LNCAP (cell line): ENCODE measurements around the gene HSD17B13.

Source experiments
- TF ChIP-seq, protein P1 (sequence below): fragments of 450-650 bp; IDR thresholded peaks from 2 replicates; pipeline ENCODE4 v1.5.1; 2017; ENCODE audit warnings: mild to moderate bottlenecking

Gene HSD17B13

GRCh38 chr4:87333267-87333666, 10.6 kb upstream of the HSD17B13 start:
- TF ChIP-seq, protein P1, sequence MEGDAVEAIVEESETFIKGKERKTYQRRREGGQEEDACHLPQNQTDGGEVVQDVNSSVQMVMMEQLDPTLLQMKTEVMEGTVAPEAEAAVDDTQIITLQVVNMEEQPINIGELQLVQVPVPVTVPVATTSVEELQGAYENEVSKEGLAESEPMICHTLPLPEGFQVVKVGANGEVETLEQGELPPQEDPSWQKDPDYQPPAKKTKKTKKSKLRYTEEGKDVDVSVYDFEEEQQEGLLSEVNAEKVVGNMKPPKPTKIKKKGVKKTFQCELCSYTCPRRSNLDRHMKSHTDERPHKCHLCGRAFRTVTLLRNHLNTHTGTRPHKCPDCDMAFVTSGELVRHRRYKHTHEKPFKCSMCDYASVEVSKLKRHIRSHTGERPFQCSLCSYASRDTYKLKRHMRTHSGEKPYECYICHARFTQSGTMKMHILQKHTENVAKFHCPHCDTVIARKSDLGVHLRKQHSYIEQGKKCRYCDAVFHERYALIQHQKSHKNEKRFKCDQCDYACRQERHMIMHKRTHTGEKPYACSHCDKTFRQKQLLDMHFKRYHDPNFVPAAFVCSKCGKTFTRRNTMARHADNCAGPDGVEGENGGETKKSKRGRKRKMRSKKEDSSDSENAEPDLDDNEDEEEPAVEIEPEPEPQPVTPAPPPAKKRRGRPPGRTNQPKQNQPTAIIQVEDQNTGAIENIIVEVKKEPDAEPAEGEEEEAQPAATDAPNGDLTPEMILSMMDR = no peak

DNA sequence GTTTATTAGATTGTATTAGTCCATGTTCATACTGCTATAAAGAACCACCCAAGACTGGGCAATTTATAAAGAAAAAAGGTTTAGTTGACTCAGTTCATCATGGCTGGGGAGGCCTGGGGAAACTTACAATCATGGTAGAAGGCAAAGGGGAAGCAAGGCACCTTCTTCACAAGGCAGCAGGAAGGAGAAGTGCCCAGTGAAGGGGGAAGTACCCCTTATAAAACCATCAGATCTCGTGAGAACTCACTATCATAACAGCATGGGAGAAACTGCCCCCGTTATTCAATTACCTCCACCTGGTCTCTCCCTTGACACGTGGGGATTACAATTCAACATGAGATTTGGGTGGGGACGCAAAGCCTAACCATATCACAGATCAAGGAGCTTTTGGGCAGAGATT, 8.1 kb upstream of the HSD17B13 start:
- TF ChIP-seq, protein P1 = no peak

- TF ChIP-seq, protein P1 = no peak
Measured at GRCh38 chr4:87327136-87327535, 4.5 kb upstream of the HSD17B13 start.

DNA sequence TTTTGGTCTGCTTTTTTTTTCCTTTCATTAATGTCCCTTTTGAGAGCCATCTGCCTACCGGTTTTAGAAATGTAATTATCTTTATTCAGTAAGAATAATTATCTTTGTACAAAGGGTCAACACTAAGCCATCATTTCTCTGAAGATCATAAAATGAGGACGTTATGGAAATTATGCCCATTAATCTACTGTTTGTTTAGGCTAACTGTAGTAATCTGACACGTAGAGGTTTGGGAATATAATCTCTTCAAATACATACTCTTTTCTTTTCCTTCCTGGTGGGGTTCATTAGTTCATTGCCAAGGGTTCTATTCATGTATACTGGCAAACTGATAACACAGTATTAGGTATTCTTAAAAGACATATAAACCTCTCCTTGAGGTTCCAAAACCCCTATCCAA, 3.8 kb upstream of the HSD17B13 start:
- TF ChIP-seq, protein P1 = no peak

GRCh38 chr4:87321888-87322287, 794 bp downstream of the HSD17B13 start:
- TF ChIP-seq, protein P1 = no peak

DNA sequence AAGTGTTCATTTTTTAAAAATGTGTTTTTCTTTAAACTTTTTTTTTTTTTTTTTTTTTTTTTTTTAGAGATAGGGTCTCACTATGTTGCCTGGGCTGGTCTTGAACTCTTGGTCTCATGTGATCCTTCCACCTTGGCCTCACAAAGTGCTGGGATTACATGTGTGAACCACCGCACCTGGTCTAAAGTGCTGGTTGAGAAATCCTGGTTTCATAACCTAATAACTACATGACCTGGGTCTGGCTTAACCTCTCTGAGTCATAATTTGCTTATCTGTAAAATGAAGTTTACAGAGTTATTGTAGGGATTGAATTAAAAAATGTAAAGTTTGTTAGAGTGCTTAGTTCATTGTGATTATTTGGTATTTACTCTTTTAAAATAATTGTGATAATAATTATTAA, 5.2 kb downstream of the HSD17B13 start:
- TF ChIP-seq, protein P1 = no peak

- TF ChIP-seq, protein P1 = no peak
Measured at GRCh38 chr4:87316961-87317360, 5.7 kb downstream of the HSD17B13 start.

- TF ChIP-seq, protein P1 = no peak
Measured at GRCh38 chr4:87313756-87314155, 8.9 kb downstream of the HSD17B13 start.
